GM21737 (cell line): ENCODE results near the gene COG7.
"Not testable (repeated sequence)": the region's sequence is repeated elsewhere in the genome, so short reads cannot be mapped to it uniquely, and the experiment has no call there.

Source experiments
- ATAC-seq: cut with Tn5 transposase; IDR thresholded peaks from one replicate; pipeline ENCODE4 v1.9.1; 2021; ENCODE audit warnings: mild to moderate bottlenecking, moderate library complexity; ENCODE audit not compliant: unreplicated experiment

Gene COG7

DNA sequence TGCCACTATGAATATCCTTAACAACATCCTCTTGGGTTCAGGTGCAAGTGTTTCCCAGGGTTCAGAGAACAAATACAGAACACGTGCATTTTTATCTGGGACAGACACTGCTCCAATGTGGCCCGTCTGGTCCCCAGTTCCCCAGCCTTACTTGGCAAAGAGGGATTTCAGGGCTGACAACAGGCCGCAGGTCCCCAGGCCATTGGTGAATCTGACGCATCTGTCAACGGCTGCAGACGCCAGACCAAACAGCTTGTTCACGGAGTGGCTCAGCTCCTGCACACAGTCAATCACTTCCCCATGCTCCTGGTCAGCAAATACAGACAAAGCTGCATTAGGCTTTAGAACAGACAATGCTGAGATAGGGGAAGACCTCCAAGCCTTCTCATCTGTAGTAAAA, 36.2 kb downstream of the COG7 start:
- ATAC-seq: no peak

DNA sequence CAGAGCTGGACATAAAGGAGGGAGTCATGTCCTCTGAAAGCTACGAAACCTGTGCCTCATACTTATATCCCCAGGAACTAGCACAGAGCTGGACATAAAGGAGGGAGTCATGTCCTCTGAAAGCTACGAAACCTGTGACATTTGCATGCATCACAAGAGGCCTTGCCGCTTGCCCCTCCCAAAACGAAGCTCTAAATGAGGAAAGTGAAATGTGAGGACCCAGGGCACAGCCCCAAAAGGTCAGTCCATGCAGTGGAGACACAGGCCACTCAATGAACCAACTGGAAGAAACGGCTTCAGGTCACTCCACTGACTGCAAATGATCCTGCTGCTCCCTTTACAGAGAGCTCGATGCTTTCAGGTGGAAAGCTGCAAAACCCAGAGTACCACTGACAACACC, 38.3 kb downstream of the COG7 start:
- no peak for ATAC-seq

DNA sequence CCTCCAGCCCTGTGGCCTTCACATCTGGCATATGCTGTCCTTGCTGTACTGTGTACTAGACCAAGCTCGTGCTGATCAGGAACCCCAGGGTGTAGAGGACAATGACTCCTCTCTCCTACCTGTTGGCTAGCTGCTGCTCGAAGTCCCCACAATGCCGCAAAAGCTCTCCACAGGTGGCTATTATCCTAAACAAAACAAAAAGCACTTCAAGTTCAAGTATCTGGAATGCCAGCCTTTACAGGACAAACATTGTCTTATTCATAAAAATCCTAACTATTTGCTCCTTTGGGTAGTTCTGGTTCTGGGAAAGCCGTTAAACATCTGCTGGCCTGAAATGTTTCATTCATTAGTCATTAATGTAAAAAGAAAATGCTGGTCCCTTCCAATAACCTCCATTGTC, 42.8 kb downstream of the COG7 start:
- ATAC-seq: no peak

DNA sequence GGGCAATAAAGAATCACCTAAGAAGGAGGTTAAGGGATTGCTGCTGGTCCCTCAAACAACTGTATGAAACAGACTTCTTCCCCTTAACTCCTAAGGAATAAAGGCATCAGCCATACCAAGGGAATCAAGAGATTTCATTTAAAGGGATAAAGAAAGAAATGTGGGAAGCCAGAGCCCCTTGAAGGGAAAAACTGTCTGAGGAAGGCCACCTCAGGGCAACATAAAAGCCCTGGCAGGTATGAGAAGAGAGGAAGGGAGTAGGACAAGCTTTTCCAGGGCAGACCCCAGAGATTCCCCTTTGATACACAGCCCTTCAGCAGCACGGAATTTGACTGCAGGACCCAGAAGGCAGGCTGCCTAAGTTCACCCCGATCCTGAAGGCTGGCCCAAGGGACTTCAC, 43.5 kb downstream of the COG7 start:
- no peak for ATAC-seq

GRCh38 chr16:23408823-23409298, 44.1 kb downstream of the COG7 start:
- no peak for ATAC-seq

GRCh38 chr16:23408242-23408822, 44.7 kb downstream of the COG7 start:
- no peak for ATAC-seq

- no peak for ATAC-seq
These were observed 45.4 kb downstream of the COG7 start for GRCh38 chr16:23407436-23408127.

GRCh38 chr16:23406546-23407240, 46.3 kb downstream of the COG7 start:
- no peak for ATAC-seq

DNA sequence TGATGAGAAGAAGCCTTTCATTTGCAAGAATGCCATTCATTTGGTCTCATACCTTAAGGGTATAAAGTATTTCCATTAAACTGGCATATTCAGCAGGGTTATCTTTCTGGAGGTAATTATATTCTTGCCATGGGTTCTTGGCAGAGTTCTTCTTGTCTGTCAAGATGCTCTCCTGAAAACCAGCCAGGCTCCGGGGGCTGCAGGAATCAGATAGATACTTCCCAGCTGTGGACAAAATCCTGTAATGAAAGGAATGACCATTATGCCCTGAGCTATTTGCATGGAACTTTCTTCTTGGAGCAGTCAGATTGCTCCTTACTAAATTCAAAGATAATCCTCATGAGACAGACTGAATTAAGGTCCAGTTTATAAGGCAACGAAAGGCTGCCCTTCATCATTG, 47.0 kb downstream of the COG7 start:
- ATAC-seq: no peak

DNA sequence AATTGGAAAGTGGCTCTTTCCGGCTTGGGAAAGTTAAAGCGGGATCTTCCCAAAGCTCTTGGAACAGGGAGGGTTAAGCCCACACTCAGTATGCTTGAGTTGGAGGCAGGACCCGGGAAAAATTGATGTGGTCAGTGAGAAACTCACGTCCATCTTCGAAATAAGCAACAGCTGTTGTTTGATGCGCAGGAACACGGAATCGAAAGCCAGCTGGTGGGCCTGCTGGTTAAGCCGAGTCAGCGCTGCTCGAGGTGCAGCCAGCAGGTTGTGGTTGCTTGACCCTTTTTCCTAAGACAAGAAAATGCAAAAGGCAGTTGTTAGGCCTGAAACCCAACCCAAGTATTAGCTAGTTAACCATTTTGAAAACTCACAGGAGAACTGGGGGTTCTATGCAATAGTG, 49.4 kb downstream of the COG7 start:
- no peak for ATAC-seq

DNA sequence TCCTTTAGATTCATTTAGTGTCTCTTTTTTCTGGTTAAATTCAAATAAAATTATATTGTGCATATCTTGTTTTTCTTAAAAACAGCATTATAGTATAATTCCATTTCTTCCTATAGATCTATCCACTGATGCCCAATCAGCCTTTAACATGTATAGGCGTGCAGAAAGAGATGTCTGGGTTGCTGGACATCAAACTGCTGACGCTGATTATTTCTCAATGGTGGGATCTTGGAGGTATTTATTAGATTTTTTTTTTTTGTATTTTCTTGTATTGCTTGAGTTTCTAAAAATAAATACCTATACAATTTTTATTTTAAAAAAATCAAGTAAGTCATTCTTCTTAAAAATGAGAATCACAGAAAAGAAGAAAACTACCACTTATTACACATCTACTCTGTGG, 50.9 kb downstream of the COG7 start:
- no peak for ATAC-seq

- no peak for ATAC-seq
These were observed 51.9 kb downstream of the COG7 start for GRCh38 chr16:23401139-23401538.

DNA sequence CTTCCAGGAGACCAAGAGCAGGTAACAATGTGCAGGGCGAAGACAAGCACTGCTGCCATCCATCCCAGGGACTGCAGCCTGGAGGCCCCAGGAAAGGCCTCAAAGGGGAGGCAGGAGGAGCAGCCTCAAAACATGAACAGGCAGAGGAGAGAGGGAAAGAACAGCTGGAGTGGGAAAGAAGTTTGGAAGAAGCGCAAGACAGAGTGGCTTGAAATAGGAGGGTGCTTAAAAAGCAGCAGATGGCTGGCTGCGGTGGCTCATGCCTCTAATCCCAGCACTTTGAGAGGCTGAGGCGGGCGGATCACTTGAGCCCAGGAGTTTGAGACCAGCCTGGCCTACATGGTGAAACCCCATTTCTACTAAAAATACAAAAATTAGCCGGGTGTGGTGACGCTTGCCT, 52.5 kb downstream of the COG7 start:
- not testable (repeated sequence) for ATAC-seq

GRCh38 chr16:23398987-23399805, 53.8 kb downstream of the COG7 start:
- ATAC-seq: no peak

DNA sequence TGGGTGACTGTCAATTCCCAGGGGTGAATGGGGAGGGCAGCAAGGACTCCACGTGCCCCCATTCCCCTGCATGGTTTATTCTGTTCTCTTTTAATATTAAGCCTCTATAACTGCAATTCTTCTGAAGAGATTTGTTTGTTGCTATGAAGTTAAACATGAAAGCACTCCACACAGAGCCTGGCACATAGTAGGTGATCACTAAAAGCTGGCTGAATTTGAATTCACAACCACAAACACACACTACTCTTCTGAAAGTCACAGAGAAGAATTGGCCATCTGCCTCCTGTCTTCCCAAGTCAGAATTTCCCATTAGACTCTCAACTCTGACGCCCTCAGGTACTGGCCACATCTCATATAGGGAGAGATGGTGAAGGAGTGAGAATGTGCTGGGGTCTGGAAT, 55.5 kb downstream of the COG7 start:
- ATAC-seq: no peak

DNA sequence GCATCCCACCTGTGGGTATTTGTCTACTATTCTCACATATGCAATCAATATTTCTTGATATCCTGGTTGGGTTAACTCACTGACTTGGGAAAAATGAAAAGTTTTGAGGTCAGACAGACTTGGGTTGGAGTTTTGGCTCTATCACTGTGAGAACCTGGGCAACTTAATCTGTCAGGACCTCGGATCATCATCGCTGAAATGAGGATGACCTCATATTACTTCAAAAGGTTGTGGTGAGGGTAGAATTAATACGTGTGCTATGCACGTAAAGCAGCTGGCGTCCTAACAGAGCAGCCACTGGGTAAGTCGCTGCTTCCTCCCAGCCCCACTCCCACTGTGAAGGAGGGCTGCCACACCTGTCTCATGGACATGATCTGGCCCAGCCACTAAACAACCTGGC, 57.3 kb downstream of the COG7 start:
- ATAC-seq: no peak

DNA sequence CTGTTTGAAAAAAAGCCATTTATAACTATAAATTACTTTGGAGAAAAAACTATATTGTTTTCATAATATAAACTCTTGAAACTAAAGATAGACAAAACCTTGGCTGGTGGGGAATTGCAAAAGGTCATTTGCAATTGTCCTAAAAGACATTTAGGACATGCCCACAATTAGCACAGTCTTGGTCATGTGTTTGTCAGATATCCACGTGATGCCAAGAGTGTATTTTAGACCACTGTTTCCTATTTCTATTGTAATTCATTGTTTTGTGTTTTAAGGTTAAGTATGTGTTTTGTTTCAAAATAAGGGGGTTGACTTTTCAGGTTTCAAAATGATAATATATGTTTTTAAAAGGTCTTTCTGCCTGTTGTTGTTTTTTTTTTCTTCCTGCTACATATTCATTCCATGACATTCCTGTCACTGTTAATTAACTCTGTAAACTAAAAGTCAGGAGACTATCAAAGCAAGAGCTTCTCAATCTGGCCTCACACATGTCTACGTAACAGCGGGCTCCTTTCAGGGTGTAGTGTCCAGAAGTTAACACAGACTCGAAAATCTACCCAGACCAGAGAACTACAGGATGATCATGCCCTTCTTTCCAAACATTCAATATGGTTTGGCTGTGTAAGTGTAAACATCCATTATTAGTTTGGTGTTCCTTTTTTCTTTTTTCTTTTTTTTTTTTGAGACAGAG, 58.7 kb downstream of the COG7 start:
- no peak for ATAC-seq

- no peak for ATAC-seq
These were observed 60.8 kb downstream of the COG7 start for GRCh38 chr16:23392223-23392600.

- no peak for ATAC-seq
These were observed 61.4 kb downstream of the COG7 start for GRCh38 chr16:23391381-23392222.

GRCh38 chr16:23389936-23390335, 63.1 kb downstream of the COG7 start:
- not testable (repeated sequence) for ATAC-seq
